ENCODE data around the gene PALLD.

GRCh38 chr4:168822481-168822880, 325.6 kb downstream of the PALLD start:
- TF ChIP-seq POLR2A (IDR thresholded peaks at IDR 0.05; ENCODE audit: low read depth) (no peak), CTCF (IDR thresholded peaks at IDR 0.05) (no peak), POLR2AphosphoS5 (IDR thresholded peaks at IDR 0.05) (no peak)
